HTERT RPE-1 (cell line): ENCODE results near the gene ABCE1.

Experiments used
- in situ Hi-C: fragments of 300-500 bp; cut with MboI; formaldehyde crosslinking; loops from 4 replicates; pipeline ENCODE4 v1.14.3; 2020; ENCODE audit warnings: low sequenced_read_pairs

ABCE1 gene

DNA sequence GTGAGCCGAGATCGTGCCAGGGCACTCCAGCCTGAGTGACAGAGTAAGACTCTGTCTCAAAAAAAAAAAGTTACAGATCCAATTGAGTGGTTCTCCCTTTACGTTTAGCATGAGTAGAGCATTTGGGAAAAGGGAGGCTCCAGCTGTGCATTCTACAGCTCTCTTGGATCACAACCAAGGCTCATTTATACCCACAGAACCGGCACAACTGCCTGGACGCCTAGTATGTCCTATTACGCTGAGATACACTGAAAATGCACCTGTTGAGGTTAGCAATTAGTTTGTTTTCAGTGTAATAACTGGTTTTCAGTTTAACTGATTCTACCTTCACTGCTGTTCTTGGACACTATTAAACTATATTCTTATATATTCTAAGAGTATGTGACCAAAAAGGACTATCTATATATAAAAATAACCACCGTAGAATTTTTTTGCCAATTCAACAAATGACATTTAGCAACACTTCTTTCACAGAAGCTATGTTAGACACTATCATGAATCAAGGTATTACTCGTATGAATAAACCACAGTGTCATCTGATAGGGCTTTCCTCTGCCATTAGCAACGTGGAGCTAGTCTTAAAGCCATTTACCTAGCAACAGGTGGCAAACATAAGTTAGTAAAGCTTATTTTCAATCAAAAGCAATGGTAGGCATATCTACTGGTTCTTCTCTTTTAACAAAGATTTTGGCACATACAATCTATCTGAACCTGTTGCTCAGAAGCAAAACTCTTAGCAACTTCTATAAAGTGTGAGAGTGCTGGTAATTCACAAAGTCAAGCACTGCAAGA is 78.7 kb downstream of the ABCE1 start:
- in situ Hi-C loops = no loop called here

DNA sequence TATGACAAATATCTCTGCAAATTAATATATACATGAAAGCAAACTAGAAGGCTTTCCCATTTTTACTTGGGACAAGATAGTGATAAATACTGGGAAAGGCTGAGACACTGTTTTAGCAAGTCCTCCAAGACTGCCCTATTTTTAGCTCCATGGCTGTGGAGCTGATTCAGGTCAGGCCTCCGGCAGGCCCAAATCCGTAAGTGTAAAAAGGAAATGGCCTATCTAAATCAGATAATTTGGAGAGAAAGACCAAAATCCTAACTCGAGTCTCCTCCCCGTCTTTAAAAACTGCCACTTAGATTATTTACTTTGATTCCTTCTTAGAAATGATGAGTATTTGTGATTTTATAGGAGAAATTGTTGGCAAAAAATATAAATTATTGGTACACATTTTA is 79.4 kb downstream of the ABCE1 start:
- in situ Hi-C loops = no loop called here

DNA sequence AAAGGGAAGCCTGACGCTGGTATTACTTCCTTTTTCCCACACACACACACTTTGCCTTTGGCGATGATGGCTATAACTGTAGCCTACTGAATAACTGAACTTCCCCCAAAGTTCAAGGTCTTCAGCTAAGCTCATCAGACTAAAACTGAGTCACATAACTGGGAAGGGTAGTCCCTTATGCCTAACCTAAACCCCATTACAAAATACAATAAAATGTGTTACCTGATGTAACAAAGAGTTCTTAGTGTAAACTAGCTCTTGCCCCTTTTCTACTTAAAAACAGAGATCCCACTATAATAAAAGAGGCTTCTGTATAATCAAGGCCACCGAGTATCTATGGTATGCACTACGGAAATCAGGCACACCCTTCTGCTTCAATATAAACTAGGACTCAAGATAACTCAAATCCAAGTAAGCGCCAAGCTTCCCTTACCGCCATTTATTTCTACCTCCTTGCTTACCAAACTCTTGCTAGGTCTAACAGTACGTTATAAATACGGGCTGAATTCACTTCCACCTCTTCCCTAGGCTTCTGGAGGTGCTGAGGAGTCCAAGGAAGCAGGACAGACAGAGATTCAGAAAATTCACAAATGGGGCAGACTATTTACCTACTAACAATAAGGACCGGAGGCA is 79.9 kb downstream of the ABCE1 start:
- in situ Hi-C loops = no loop called here

DNA sequence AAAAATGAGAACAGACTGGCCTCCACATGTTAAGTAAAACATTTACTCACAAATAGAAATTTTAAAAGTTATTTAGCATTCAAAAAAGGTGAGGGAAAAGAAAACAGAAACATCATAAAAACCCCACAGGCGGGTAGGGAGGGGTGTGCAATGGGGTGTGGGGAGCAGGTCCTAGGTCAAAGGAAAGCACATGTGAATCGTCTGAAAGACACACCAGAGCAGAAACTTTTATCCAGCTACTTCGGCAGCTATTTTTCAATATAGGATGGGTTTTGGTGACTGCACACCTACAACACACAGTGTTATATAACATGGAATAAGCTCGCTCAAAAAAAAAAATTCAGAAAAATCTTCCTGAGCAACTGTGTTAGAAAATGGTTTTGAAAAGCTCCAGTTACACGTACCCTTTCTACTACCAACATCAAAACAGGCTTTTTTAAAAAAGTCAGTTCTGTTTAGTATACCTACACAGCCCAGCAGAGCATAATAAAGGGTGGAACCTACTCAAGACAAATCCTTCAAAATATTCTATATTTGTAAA is 80.7 kb downstream of the ABCE1 start:
- in situ Hi-C loops = no loop called here
